Smooth muscle cell of the umbilical artery (primary cell): ENCODE results near the gene IRAK1BP1. TPM values are rescaled to one million over a fixed set of nuclear protein-coding genes. Genes with fewer than 3 reads are reported as not detected.

ENCODE experiments used
- total RNA-seq: library from RNA; depleted of rRNA; stranded (reverse); fragments of >200 nt; gene quantifications from 2 replicates; pipeline ENCODE4 v1.2.3, GENCODE V29; 2014

The IRAK1BP1 gene, protein sequence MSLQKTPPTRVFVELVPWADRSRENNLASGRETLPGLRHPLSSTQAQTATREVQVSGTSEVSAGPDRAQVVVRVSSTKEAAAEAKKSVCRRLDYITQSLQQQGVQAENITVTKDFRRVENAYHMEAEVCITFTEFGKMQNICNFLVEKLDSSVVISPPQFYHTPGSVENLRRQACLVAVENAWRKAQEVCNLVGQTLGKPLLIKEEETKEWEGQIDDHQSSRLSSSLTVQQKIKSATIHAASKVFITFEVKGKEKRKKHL
- total RNA-seq: 3.2 and 3.9 TPM in 2 replicates

DNA sequence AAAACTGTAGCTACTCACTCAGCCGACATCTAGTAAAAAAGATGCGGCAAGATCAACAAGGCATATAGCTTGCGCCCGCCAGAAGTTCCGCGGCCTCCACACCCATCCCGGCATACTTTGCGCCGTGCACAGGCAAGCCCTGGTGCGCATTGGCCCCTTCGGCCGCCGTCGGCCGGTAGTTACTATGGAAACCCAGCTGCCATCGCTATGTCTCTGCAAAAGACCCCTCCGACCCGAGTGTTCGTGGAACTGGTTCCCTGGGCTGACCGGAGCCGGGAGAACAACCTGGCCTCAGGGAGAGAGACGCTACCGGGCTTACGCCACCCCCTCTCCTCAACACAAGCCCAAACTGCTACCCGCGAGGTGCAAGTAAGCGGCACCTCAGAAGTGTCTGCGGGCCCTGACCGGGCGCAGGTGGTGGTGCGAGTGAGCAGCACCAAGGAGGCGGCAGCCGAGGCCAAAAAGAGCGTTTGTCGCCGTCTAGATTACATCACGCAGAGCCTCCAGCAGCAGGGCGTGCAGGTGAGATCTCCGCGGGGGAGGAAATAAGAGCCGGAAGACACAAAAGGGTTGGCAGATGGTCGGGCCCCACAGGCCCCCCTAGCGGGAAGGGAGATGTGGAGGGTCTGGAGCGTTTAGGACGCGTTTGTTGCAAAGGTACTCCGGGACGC lies at the start of gene IRAK1BP1:
Gene IRAK1BP1 (plus strand): TSS at position 182 of the 671 bp plus-strand sequence. CDS start 26 bp downstream, at position 208.

Other genes with a start within 250 kb of the IRAK1BP1 start
- 16.3 and 24.9 TPM in 2 replicates for gene PHIP, start 210.7 kb downstream of the IRAK1BP1 start, total RNA-seq